ENCODE data around the gene ZSCAN2.

Gene ZSCAN2

DNA sequence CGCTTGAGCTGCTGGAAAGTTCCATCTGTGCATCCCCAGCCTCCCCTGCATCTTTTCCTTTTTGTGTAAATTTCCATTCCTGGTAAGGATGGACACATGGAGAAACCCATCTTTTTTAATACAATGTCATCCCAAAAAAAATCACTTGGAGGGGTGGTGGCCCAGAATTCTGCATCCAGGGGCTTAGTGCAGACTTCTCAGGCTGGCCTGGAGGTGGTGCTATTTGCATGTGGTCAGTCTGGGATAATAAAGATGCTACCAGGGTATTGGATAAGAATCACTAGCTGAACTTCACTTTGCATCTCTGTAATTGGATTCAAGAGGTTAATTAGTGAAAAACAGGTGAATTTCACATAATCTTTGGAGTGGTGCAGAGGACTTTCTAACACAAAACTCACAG is 1.8 kb upstream of the ZSCAN2 start:
- peak; percentile 58 for DNase-seq (ENCODE audit: low spot score)

DNA sequence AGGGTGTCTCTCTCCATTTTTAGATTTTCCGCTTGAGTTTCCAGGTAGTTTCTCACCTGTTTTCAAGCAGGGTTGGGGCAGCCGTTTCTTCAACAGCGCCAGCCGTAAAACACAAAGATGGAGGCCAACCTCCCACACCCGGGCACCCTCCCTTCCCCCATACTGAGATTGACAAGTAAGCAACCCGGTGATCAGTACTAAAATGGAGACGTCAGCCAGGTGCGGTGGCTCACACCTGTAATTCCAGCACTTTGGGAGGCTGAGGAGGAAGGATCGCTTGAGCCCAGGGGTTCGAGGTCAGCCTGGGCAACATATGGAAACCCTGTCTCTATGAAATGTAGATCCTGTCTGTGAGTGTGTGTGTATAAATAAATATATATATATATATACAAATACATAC is 903 bp upstream of the ZSCAN2 start:
- no peak for DNase-seq (ENCODE audit: low spot score)

DNA sequence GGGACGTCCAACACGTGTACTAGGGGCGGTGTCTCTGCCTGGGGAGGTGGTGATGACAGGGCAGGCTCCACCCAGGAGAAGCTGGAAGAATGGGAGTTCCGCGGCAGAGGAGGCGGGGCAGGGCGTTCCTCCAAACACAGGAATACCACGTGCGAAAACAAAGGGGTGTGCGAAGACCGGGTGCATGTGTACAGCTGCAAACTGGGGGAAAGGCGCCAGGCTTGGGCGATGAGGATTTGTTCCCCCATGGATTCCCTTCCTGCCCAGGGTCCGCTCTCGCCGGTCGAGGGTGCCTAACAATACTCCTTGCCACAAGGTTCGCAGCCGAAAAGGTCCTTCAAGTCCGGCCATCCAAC is 500 bp upstream of the ZSCAN2 start:
- peak; percentile 64 for DNase-seq (ENCODE audit: low spot score)

DNA sequence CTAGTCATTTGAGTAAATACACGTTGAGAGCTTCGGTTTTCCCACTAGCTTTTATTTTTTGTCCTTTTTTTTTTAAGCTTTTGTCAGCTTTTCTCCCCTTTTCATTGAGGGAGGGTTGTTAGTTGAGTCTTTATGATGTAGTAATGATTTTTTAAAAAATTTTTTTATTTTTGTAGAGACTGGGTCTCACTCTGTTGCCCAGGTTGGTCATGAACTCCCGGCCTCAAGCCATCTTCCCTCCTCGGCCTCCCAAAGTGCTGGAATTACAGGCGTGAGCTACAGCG is 688 bp downstream of the ZSCAN2 start:
- no peak for DNase-seq (ENCODE audit: low spot score)

DNA sequence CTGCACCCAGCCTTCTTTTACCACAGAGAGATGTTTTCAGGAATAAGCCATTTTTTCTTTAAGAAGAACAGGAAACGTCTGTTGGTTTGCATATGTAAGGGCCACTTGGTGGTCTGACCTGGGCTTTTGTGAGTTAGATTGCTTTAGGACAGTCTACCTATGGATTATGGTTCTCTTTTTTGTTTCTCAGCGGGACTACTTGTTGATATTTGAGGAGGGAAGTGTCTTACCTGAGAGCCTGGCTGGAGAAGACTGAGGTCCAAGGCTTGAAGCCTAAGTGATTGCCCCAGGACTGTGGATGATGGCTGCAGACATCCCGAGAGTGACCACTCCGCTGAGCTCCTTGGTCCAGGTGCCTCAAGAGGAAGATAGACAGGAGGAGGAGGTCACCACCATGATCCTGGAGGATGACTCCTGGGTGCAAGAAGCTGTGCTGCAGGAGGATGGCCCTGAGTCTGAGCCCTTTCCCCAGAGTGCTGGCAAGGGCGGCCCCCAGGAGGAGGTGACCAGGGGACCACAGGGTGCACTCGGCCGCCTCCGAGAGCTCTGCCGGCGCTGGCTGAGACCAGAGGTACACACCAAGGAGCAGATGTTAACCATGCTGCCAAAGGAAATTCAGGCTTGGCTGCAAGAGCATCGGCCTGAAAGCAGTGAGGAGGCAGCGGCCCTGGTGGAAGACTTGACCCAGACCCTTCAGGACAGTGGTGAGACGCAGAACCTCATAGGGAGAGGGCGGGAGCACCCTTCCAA is 3.0 kb downstream of the ZSCAN2 start:
- no peak for DNase-seq (ENCODE audit: low spot score)

DNA sequence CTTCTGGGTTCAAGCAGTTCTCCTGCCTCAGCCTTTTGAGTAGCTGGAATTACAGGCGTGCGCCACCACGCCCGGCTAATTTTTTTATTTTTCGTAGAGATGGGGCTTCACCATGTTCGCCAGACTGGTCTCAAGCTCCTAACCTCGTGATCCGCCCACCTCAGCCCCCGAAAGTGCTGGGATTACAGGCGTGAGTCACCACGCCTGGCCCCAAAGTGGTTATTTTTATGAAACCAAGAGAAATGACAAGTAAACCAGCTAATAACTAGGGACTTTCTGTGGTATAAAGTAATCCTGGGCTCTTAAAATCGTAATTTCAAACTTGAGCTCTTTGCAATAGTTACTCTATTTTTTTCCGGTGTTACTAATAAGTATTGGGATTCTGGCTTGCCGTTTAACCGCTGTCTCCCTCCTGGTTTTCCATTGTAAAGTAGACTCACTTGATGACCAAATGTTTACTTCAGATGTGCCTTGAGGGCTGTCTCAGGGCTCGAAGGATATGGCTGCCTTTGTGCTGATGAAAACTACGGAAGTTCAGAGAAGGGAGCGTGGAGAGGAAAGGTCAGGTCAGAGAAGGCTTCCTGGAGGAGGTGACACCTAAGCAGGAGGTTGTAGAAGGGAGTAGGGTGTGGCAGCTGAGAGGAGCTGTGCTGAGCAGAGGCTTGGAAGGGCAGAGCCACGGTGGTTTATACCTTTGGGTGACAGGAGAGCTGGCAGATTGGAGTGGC is 4.2 kb downstream of the ZSCAN2 start:
- DNase-seq (ENCODE audit: low spot score) = no peak

DNA sequence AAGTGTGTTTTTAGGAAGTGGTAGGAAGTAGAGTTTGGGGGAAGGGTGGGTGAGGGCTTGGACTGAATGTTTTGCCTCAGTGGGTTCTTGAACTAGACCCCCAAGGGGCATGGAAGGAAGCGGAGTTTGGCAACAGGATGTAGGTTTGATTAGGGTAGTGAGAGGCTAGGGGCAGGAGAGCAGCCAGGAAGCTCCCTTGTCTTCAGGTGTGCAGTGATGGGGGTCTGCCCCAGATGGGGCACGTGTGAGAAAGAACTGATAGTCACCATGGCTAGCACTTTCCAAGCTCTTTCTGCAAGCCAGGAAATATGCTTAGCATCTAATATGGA is 4.7 kb downstream of the ZSCAN2 start:
- no peak for DNase-seq (ENCODE audit: low spot score)

DNA sequence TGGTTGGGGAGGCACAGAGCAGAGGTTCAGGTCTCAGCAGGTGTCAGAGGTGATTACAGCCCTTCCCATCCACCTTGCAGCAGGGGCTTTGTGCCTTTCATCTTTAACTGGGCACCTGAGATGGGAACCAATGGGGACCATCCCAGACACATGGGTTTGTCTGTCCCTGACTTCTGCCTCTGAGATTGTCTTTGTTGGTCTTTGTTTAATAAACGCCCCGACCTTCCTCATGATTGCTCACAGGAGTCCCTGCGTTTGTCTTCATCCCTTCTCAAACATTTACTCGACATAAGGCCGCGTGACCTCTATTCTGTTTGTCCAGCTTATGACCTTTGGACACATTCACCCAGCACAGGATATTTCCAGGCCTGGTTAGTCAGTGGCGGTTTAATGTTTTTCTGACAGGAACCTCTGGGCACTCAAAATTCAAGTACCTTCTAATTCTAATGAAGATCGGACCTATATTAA is 5.9 kb downstream of the ZSCAN2 start:
- no peak for DNase-seq (ENCODE audit: low spot score)

DNA sequence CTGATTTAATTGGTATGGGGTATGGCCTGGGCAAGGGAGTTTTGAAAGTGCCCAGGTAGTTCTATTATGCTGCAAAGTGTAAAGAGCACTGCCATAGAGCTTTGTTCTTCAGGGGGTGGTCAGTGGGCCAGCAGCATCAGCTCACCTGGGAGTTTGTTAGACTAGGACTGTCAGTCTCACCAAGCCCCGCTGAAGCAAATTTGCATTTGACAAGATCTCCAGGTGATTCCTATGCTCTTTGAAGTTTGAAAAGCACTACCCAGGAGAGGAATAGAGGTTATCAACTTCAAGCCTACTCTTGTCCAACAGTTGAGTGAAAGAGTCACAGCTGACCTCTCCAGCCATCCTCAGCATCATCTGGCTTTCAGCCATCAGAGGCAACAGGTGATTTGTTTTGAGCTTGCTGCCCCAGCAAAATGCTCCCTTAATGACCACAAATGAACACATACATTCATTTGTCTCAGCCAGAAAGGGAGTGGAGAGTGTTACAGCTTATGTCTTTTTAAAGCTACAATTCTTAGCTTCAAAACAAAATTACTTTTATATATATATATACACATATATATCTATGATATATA is 8.0 kb downstream of the ZSCAN2 start:
- DNase-seq (ENCODE audit: low spot score) = no peak

DNA sequence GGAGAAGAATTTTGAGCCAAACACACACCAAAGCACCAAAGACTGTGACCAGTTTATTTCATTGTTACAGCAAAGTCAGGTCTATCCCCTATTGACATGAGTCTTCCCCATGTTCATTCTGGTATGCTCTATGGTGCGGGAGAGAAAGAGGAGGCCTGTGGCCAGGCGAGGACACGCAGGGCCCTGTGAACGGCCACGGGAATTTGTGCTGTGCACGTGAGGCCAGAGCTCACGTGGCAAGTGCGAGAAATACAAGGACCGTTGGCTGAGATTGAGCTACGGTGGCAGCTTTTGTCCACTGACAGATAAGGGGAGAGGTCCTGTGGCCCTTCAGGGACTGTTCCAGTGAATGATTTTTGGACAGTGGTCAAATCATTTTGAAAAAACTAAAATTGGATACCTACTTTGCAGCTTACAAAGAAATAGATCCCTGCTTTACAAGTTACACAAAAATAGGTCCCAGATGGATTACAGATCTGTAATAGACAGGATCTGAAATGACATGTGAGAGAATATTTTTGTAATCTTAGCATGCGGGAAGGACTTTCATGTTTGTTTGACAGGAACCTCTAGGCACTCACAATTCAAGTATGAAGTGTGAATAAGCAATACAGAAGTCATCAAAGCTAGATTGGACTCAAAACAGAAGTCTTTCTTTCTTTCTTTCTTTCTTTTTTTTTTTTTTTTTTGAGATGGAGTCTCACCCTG is 9.2 kb downstream of the ZSCAN2 start:
- DNase-seq (ENCODE audit: low spot score) = no peak

DNA sequence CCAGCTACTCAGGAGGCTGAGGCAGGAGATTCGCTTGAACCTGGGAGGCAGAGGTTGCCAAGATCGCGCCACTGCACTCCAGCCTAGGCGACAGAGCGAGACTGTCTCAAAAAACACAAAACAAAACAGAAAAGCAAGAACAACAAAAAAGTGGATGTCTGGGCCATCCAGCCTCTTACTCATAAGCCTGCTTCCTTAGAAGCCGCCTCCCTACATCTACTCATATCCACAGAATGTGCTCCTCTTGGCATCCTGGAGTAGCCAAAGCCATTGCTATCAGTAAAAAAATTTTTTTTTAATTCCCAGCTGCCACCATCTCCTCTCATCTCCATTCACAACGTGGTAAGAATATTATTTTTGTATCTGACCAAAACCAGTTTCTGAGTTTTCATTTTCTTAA is 10.8 kb downstream of the ZSCAN2 start:
- DNase-seq (ENCODE audit: low spot score) = no peak

DNA sequence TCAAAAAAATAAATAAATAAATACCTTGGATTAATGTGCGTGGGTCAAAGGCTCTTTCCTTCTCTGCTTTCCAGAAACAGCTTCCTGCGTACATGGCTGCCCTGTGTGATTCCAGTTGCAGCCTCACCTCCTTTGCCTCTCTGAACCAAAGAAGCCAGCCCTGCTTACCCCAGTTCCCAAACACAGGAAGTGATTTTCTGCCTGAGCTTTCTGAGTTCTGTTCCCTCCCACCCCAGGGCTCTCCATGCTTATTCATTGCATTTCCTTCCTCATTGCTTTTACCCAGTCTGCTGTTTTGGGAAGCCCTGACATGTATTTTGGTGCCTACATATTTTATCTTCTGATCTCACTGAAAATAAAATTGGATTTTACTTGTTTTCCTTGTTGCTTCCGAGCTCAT is 15.4 kb downstream of the ZSCAN2 start:
- DNase-seq (ENCODE audit: low spot score) = no peak

DNA sequence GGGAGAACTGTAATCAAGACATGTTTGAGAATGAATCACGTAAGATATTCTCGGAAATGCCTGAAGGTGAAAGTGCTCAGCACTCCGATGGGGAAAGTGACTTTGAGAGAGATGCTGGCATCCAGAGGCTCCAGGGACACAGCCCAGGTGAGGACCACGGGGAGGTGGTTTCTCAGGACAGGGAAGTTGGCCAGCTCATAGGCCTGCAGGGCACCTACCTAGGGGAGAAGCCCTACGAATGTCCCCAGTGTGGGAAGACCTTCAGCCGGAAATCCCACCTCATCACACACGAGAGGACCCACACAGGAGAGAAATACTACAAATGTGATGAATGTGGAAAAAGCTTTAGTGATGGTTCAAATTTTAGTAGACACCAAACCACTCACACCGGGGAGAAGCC is 19.8 kb downstream of the ZSCAN2 start:
- DNase-seq (ENCODE audit: low spot score) = no peak

DNA sequence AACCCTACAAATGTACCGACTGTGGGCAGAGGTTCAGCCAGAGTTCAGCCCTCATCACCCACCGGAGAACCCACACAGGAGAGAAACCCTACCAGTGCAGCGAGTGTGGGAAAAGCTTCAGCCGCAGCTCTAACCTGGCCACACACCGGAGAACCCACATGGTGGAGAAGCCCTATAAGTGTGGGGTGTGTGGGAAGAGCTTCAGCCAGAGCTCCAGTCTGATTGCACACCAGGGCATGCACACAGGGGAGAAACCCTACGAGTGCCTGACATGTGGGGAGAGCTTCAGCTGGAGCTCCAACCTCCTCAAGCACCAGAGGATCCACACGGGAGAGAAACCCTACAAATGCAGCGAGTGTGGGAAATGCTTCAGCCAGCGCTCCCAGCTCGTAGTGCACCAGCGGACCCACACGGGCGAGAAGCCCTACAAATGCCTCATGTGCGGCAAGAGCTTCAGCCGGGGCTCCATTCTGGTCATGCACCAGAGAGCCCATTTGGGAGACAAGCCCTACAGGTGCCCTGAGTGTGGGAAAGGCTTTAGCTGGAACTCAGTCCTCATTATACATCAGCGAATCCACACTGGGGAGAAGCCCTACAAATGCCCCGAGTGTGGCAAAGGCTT is 20.7 kb downstream of the ZSCAN2 start:
- no peak for DNase-seq (ENCODE audit: low spot score)

DNA sequence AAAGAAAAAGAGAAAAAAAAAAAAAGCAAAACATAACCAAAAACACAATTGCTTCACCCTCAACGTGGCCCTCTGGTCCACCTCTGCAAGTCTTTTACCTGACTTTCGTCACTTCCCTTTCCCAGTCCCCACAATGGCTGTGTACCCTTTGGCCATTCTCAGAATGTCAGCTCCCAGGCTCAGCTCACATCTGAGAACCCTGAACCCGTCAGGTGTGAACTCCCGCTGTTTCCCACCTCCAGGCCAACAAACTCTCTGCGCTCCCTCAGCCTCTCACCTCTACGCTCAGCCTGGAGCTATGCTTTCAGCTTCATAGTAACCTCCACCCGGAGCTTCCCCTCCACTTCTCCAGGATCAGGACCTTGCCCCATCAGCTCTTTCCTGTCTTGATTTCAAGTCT is 23.6 kb downstream of the ZSCAN2 start:
- no peak for DNase-seq (ENCODE audit: low spot score)

DNA sequence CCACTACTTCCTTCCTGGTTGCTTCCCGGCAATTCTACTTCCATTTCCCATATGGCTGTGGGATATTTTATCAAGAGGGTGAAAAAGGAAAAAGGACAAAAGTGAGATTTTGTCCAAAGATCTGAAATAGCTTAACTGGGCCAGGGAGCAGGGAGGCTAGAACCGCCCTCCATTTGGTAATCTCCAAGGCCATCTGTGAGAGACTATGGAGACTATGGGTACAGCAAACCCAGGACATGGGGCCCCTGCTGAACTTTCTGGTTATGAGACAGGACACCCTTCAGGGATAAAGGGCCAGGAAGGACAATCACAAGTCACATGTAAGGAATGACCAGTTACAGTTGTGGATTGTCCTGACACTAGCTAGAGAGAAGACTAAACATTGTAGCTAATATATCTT is 24.3 kb downstream of the ZSCAN2 start:
- no peak for DNase-seq (ENCODE audit: low spot score)

DNA sequence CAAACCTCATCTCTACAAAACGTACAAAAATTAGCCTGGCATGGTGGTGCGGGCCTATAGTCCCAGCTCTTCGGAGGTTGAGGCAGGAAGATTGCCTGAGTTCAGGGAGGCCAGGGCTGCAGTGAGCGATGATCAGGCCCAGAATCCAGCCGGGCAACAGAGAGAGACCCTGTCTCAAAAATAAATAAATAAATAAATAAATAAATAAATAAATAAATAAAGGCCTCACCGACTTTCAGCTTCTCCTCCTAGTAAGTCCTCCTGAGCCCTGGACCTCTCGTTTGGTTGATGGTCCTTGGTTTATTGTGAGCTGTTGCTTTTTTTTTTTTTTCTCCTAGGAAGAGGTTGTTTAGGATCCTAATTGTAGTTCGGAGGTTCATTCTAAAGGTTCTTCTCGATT is 28.2 kb downstream of the ZSCAN2 start:
- DNase-seq (ENCODE audit: low spot score) = no peak

DNA sequence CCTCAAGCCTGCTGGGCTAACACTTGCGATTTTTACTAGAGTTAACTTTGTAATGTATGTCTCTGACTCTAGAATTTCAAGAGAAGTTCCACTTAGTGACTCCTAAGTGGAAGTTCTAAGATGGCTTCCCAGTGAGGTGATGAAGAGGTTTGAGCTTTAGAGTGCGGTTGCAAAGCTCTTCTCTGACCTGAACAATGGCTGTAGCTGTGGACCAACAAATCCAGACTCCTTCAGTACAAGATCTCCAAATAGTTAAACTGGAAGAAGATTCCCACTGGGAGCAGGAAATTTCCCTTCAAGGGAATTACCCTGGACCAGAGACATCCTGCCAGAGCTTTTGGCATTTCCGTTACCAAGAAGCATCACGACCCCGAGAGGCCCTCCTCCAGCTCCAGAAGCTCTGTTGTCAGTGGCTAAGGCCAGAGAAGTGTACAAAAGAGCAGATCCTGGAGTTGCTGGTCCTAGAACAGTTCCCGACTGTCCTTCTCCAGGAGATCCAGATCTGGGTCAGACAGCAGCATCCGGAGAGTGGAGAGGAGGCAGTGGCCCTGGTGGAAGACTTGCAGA is 31.0 kb downstream of the ZSCAN2 start:
- DNase-seq (ENCODE audit: low spot score) = no peak

DNA sequence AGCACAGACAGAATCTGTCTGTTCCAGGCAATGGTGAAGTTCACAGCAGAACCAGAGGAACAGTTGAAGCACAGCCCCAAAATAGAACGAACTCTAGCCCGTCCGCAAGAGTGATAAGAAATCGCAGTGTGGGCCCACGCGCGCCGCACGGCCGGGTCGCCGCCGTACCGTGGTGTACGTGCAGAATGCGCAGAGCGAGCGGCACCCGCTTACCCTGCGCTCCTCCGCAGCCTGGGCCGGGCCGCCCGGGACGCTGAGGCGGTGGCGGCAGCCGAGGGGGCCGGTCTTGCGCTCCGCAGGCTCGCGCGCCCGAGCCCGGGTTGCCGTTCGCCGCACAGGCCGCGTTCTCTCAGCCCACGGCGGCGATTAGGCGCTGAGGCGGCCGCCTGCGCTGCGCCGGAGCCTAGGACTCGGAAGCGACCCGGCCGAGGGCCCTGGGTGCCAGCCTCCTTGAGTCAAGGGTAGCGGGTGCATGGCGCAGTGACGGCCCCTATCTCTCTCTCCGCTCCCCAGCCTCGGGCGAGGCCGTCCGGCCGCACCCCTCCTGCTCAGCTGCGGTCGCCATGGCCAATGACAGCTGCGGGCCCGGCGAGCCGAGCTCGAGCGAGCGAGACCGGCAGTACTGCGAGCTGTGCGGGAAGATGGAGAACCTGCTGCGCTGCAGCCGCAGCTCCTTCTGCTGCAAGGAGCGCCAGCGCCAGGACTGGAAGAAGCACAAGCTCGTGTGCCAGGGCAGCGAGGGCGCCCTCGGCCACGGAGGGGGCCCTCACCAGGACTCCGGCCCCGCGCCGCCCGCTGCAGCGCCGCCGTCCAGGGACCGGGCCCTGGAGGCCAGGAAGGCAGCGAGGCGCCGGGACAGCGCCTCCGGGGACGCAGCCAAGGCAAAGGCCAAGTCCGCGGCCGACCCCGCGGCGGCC is 32.8 kb downstream of the ZSCAN2 start:
- peak; percentile 60 for DNase-seq (ENCODE audit: low spot score)

DNA sequence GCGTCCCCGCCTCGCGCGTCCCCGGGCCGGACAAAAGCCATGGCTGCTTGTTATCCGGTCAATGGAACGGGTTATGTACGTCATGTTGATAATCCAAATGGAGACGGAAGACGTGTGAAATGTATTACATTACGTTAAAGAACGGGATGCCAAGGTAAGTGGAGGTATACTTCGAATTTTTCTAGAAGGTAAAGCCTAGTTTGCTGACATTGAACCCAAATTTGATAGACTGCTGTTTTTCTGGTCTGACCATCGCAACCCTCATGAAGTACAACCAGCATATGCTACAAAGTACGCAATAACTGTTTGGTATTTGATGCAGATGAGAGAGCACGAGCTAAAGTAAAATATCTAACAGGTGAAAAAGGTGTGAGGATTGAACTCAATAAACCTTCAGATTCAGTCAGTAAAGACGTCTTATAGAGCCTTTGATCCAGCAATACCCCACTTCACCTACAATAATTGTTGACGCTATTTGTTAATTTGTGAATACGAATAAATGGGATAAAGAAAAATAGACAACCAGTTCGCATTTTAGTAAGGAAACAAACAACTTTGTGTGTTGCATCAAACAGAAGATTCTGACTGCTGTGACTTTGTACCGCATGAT is 33.5 kb downstream of the ZSCAN2 start:
- peak; percentile 61 for DNase-seq (ENCODE audit: low spot score)

DNA sequence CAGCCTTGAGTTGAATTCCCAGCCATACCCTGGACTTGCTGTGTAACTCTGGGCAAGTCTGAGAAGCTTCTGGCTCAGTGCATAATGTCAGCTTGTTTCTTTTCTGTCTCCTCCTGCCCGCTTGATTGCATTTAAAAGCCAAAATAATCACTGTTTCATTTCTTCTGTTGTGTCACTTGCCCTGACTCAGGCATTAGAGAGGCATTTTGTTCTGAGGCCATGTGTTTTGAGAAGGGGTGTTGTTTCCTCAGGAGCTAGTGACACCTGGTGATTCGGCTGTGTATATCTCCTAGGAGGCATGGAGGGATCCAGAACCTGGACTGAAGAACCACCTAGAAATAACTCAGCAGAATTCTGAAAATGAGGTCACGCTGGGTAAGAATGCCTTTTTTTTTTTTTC is 37.3 kb downstream of the ZSCAN2 start:
- peak; percentile 54 for DNase-seq (ENCODE audit: low spot score)
